DOHH2 (cell line): Measurements from ENCODE around the gene CYB561.

Source experiments
- EZH2phosphoT487 ChIP-seq: fragments of 200-600 bp; sonication (generic); IDR thresholded peaks from 2 replicates; pipeline ENCODE4 v1.6.1; 2017; ENCODE audit warnings: borderline replicate concordance, mild to moderate bottlenecking, antibody characterized with exemption, low read length, moderate library complexity, mixed read lengths
- TF ChIP-seq, protein P1 (sequence below): fragments of 200-600 bp; sonication (generic); IDR thresholded peaks from one replicate; pipeline ENCODE4 v1.5.1; 2014; ENCODE audit warnings: antibody characterized with exemption, mild to moderate bottlenecking, low read depth, low read length; ENCODE audit not compliant: poor library complexity, severe bottlenecking

DNA sequence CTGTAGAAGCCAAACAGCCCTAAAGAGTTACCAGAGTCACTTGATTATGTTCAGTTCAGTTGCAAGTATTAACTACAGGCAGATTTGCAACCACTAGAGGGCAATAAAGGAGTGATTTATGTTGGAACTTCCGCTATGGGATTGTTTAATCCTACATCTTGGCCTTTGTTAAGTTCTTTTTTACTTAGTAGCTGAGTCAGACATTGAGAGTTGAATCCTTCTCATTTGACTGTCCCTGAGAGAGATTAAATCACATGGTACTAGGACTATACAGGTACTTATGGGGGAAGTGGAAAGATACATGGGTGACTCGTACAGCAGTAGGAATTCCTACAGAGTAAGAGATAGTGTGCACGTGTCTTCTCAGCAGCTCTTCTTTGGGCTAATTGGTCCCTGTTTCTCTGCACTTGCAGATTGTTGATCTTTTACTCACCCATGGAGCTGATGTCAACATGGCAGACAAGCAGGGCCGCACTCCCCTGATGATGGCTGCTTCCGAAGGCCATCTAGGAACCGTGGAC, 40.3 kb downstream of the CYB561 start:
- TF ChIP-seq, protein P1, sequence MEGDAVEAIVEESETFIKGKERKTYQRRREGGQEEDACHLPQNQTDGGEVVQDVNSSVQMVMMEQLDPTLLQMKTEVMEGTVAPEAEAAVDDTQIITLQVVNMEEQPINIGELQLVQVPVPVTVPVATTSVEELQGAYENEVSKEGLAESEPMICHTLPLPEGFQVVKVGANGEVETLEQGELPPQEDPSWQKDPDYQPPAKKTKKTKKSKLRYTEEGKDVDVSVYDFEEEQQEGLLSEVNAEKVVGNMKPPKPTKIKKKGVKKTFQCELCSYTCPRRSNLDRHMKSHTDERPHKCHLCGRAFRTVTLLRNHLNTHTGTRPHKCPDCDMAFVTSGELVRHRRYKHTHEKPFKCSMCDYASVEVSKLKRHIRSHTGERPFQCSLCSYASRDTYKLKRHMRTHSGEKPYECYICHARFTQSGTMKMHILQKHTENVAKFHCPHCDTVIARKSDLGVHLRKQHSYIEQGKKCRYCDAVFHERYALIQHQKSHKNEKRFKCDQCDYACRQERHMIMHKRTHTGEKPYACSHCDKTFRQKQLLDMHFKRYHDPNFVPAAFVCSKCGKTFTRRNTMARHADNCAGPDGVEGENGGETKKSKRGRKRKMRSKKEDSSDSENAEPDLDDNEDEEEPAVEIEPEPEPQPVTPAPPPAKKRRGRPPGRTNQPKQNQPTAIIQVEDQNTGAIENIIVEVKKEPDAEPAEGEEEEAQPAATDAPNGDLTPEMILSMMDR = peak; percentile 86
- TF ChIP-seq EZH2phosphoT487 = no peak
